Medulla oblongata (tissue), 1 donor: Measurements from ENCODE around the gene PER3.

Source experiments
- DNase-seq: peaks from one replicate; pipeline ENCODE4 v3.0.0-alpha.2; 2015; ENCODE audit errors: extremely low spot score

PER3 gene

DNA sequence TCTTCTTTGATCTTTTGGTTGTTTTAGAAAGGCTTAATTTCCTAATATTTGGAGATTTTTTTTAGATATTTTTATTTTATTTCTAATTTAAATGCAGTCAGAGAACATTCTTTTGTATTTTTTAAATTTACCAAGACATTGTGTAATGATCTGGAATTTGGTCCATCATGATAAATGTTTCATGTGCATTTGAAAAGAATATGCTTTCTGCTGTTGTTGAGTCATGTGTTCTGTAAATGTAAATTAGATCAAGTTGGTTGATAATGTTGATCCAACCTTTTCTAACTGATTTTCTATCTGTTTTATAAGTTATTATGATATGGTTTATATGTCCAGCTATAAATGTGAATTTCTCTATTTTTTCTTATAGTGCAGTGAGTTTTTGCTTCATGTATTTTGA is 48.9 kb downstream of the PER3 start:
- DNase-seq = no peak

DNA sequence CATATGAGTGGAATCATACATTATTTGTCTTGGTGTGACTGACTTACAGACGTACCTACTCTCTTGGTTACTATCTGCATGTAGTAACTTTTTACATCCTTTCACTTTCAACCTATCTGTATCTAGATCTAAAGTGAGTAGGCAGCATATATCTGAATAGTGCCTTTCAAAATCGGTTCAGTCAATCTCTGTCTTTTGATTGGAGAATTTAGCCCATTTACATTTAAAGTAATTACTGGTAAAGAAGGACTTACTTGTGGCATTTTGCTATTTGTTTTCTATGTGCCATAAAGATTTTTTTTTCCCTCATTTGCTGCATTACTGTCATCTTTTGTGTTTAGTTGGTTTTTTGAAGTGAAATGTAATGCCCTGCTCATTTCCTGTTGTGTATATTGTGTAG is 54.6 kb downstream of the PER3 start:
- DNase-seq = no peak

DNA sequence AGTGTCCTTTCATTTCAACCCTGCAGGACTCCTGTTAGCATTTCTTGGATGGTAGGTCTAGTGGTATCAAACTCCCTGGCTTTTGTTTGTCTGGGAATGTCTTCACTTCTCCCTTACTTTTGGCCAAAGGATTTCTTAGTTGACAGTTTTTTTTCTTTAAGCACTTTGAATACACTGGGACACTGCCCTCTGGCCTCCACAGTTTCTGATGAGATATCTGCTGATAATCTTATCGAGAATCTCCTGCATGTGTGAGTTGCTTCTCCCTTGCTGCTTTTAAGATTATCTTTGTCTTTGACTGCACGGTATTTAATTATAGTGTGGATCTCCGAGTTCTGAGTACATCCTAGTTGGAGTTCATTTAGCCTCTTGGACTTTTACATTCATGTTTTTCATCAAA is 55.4 kb downstream of the PER3 start:
- no peak for DNase-seq

DNA sequence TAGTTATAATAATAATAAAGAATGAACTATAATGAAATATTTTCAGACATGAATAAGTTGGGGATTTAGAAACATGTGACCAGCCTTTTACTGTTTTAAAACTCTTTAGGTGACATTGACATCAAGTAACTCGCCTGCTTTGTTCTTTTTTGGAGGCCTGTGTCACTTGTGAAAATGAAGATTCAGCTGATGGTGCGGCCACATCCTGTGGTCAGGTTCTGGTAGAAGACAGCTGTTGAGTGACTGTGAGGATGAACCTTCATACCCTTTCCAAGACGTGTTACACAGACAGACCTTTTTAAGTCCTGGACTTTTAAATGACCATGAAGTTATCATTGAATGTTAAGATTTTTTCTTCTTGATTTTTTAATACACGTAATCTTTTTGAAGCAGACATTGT is 58.4 kb downstream of the PER3 start:
- no peak for DNase-seq

DNA sequence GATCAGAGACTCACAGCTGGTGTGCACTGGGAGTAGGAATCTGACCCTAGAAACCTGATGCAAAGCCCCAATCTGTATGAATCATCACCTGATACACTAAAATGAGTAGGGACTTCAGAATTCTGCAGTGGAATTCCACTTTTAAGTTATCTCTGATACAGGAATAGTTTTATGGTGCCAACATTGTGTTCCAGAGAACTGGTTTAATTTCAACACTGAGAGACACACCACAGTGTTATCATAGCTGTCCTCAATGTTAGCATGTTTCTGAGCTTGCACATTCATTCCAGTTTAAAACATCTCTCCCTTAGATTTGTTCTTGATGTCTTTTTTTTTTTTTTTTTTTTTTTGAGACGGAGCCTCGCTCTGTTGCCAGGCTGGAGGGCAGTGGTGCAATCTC is 61.7 kb downstream of the PER3 start:
- no peak for DNase-seq

DNA sequence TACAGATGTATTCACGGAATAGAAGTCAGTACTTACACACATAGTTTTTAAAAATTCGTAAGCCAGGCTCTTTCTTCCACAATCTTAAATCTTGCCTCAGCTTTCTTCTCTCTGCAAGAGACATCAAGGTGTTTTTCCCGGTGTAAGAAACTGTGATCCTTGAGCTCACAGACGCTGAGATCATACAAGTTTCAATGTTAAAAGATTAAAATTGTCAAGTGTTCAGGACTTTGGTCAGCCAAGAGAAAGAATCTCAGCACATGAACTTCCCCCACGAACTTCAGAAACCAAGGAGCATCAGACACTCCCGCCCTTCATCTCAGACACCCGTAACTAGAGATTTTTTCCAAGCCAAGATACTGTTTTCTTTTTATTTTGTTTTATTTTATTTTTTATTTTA is 62.6 kb downstream of the PER3 start:
- no peak for DNase-seq

DNA sequence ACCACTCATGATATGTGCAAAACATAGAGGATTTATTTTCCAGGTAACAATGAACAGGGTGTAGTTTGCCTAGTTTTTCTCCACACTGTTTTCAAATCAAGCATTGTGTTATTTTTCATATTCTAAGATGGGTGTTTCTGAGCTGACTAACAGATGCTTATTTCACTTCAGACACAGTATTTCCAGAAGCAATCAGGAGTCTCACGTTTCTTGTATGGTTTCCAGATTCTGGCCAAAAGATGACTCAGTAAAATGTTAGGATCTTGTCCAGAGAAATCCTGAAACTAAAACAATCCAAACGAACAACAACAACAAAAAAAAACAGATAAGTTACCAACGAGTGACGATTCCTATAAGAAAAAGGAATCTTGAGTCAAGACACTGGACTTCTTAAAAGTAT is 63.5 kb downstream of the PER3 start:
- DNase-seq = no peak

DNA sequence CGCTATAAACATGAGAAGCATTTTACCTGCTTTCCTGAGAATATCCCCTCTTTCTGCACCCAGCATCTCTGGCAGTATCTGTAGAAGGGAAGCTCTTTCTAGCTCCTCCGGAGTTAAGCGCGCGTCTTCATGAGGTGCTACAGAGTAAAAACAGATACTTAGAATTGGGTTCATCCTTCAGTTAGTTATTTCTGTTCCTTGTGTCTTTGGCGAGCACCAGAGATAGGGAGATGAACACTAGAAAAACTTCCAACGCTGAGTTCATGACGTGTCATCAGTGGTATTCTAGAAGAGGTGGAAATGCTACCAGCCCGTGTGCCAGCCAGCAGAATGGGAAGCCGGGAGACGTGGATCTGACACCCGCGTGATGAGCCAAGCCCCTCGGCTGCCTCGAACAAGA is 66.7 kb downstream of the PER3 start:
- DNase-seq = no peak

DNA sequence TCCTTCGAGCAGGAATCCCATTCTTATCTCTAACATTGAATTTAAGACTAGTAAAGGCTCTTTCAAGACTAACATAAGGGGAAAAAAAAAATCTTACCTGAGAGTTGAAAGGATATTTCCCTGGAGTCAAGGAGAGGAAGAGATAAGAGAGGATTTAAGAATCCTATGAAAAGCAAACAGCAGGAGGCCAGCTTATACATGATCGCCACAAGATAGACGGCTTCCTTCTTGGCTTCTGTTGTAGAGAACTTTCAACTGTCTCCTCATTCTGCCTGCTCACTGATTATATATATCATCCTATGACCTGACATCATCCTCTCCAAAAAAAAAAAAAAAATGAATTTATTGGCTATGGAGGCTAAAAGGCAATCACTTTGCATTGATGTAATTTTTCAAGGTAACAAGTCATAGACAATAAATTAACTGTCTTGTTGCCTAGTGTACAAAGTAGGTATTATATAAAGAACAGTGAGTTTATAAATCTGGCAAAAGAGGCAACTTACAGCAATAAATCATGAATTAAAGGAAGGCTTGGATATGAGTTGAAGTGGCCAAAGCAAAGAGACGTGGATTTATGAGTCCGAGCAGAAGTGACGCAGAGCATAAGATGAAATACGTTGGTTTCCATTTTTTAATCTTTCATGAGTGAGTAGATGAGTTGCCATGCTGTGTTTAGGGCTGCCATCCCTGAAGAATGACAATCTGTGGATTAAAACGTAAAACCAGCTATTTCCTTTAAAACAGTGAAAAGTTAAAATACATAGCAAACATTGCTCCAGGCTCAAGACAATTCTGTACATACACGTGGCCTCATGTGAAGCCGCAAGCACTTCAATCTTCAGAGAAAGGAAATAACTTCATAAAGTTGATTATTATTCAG is 69.0 kb downstream of the PER3 start, which contains the start of gene UTS2:
UTS2 (minus strand) TSS at position 262 of the 880 bp plus-strand sequence; CDS start at position 200, 62 bp downstream.
- DNase-seq = no peak

DNA sequence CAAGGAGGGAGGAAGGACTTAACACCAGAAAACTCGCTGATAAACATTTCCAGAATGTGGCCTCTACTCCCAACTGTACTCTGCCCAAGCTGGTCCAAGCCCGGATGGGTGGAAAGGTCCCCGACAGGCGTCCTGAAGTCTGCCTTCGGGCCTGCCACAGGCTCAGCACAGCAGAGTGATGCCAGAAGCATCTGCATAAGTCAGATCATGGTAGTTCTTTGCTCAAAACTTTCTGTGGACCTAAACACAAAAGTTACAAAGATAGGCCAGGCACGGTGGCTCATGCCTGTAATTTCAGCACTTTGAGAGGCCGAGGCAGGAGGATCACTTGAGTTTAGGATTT is 69.6 kb downstream of the PER3 start:
- DNase-seq = no peak

DNA sequence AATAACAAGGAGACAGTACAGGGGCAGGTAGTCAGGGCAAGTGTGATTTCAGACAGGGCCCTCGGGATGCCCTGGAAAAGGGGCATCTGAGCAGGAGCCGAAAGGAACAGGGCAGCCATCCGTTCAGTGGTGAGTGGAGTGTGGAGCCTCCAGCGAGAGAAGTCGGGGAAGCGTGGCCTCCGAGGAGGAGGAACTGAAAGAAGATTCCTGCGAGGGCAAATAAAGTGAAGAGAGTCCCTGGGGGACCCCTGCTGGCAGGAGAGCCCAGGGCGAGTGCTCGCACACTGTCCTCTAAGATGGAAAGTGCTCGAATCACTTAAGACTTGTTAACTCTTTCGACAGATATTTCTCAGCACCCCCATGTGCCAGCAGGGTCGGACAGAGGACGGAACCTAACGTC is 72.3 kb downstream of the PER3 start:
- DNase-seq = peak; percentile 44

DNA sequence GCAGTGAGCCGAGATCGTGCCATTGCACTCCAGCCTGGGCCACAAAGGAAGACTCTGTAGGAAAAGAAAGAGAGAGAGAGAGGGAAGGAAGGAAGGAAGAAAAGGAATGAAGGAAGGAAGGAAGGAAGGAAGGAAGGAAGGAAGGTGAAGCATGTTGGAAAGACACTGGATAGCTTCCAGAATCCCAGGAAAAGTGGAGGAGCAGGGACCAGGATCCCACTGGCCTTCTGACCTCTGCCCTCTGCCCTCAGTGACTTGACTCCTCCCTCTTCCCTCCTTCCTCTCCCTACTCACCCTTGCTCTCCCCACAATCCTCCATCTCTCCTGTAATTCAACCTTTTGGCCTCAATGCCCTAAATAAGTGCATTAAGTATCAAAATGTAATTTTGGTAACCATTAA is 72.9 kb downstream of the PER3 start:
- no peak for DNase-seq

DNA sequence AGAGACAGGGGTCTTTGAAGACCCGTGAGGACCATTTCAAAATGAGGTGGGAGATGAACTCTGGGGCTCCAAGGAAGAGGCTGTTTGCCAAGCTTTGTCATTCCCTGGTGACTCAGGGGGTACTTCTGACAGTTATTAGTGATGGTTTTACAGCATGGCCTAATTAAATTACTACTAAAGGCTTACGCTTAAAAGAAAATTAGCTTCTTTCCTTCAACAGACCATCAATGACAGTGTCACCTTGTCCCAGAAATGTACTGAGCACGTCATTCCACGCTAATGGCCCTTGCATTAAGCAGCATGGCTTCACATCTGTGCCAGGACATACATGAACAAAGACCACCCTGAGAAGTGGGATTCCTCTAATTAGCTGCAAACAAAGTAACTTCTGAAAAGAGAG is 73.9 kb downstream of the PER3 start:
- no peak for DNase-seq

DNA sequence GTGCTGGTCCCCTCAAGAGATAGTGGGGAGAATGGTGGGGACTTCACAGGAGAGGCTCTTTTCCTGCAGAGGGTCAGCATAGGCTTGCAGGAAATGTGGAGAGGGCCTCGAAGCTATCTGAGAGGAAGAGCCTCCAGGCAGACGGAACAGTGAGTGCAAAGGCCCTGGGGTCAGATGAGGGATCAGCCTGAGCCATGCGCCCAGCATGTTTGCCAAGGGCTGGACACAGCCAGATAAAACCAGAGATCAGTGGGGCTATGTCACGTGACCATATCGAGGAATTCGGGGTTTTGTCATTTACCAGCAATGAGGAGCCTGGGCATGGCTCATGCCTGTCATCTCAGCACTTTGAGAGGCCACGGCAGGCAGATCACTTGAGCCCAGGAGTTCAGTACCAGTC is 75.3 kb downstream of the PER3 start:
- no peak for DNase-seq

DNA sequence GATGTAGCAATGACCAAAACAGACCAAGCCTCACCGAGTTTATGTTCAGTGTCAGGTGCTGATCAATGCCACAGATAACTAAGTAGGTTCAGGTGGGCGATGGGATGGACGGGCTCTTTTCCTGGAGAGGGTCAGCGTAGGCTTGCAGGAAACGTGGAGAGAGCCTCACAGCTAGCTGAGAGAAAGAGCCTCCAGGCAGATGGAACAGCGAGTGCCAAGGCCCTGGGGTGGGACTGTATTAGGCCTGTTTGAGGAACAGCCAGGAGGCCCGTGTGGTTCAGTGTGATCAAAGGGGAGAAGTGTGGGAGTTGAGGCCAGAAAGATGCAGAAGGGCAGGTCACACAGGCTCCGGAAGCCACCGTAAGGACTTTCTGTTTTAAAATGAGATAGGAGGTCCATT is 76.0 kb downstream of the PER3 start:
- no peak for DNase-seq

DNA sequence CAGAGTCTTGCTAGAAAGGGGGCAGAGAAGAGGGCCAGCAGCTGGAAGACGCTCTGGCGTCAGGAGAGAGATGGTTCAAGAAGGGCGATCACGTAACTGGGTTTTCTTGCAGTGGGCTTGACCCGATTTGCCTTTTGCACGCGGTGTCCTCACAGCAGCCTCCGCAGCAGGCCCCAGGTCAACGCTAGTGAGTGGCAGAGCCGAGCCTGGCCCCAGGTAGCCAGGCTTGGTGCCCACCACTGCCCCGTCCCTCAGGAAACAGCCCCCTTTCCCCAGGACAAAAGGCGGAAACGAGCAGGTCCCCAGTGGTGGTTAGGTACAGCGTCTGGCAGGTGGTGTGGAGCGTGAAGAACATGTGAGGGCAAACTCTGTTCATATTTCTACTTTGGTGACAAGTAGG is 77.4 kb downstream of the PER3 start:
- DNase-seq = no peak

DNA sequence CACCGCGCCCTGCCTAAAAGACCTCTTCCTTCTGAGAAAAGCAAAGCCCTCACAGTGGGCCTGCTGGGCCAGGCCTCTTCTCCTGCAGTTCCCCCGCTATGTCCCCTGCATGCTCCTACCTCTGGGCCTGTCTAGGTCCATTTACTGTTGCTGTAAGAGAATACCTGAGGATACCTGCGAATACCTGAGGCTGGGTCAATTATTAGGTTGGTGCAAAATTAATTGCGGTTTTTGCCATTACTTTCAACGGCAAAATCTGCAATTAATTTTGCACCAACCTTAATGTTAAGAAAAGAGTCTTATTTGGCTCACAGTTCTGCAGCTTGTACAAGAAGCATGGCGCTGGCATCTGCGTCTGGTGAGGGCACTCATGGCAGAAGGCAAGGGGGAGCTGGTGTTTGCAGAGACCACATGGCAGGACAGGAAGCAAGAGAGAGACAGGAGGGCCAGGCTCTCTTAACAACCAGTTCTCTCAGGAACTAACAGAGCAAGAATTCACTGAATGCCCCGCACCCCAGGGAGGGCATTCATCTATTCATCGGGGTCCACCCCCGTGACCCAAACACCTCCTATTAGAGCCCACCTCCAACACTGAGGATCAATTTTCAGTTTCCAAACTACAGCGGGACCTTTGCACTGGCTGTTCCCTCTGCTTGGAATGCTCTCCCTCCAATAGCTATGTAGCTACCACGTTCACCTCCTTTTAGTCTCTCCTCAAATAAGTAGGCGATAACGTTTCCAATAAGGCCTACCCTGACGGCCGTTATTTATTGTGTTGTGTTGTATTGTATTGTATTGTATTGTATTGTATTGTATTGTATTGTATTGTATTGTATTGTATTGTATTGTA is 78.3 kb downstream of the PER3 start:
- no peak for DNase-seq

DNA sequence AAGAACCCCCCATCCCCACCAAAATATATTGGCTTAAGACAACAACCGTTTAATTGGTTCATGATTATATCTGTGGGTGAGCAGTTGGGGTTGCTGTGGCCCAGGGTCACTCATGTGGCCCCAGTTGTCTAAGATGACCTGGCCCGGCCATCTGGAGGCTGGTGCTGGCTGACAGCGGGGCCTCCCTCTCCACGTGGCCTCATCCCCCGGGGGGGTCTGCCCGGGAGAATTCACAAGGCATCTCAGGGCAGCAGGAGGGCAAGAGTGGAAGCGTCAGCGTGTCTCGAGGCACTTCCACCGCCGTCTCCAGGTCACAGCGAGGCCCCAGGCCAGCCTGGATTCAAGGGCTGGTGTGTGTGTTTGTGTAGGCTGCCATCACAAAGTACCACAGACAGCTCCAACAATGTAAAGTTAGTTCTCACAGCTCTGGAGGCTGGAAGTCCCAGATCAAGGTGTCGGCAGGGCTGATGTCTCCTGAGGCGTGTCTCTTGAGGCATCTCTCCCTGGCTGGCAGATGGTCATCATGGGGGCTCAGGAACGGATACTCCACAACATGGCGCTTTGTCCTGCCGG is 79.8 kb downstream of the PER3 start:
- no peak for DNase-seq

DNA sequence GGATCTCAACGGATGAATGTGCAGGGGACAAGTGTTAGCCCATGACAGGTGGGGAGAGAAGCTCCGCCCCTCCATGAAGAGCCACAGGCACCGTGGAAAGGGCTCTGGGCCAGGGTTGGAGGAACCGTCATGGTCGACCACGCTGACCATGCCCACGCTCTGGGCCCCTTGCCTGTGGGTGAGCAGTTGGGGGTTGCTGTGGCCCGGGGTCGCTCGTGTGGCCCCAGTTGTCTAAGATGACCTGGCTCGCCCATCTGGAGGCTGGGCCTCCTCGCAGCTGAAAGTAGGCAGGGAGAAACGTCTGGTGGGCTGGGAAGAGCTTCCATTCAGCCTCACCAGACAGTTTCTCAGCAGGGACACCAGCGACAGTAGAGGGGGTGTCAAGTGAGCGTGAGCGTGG is 81.9 kb downstream of the PER3 start:
- no peak for DNase-seq

DNA sequence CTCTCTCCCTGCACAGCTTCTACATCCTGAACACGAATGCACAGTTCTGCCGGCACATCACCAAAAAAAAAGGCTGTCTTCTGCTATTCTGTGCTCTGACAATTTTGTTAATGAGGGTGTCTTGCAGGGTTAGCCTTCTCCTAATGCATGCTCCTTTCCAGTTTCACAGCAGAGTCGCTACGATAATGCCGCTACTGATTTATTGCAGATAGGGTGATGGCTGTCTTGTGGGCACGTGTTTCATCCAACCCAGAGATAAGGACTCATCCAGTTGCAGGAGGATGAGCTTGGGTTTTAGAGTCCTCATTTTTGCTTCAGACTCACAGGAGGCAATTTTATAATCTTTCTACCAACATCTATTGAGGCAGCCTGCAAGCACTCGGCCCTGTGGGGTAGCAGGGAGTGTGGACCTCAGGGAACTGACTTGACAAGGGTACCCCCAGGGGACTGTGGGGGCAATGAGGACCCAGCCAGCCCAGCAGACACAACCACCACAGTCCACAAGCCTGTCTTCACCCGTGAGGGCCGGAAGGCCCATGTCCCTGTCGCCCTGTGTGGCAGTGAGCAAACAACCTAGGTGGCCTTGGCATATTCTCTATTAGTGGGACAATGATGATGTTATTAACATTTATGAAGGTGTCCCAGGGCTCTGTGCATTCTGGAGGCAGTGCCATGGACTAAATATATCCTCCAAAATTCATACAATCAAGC is 84.1 kb downstream of the PER3 start:
- DNase-seq = no peak

DNA sequence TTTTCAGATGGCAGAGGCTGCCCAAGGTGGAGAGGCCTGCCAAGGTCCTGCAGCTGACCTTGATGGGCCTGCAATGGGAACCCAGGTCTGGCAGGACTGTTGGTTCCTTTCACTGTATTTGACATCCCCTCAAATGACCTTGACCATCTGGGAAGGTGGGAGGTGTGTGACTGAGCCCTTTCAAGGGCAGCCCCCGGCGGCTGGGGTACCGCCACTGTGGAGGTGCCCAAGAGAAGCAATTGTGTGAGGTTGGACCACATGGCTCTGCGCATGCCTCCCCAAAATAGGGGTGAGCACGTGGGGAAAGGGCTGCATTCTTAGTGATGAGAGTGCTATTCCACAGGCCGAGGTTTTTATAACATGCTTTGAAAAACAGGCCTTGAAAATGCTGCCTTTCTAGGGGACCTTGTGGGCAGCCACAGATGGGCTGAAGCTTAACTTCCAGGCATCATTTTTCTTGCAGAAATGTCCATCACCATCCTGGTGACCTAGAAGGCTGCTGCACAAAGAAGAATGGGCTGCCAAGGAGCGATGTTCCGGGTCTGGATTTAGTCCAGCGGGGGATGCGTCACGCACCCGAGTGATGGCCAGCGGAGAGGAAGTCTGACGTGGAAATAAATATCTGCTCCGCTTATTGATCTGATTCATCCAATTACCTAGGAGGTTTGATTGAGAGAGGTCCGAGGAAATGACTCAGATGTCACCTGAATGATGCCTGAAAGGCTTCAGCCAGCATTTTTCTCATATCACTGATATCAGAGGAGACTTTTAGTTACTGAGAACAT is 85.2 kb downstream of the PER3 start:
- DNase-seq = no peak
